Testis (tissue), 3 donors: ENCODE results near the gene WDR4. TPM values are rescaled to one million over a fixed set of nuclear protein-coding genes. Genes with fewer than 3 reads are reported as not detected.

Experiments
- DNase-seq: peaks from one replicate; pipeline ENCODE4 v3.0.0-alpha.2; 2019
- H3K27ac ChIP-seq, 2 donors: fragments of 200-600 bp; sonication (generic); one replicate each; pipeline ENCODE4 v1.5.1; 2019
- H3K27me3 ChIP-seq: fragments of 200-600 bp; sonication (generic); one replicate; pipeline ENCODE4 v1.5.1; 2019
- H3K36me3 ChIP-seq: fragments of 200-600 bp; sonication (generic); one replicate; pipeline ENCODE4 v1.5.1; 2017; ENCODE audit warnings: low read depth; ENCODE audit errors: missing control alignments
- H3K4me1 ChIP-seq: fragments of 200-600 bp; sonication (generic); one replicate; pipeline ENCODE4 v1.5.1; 2019
- H3K4me3 ChIP-seq, 2 donors: fragments of 200-600 bp; sonication (generic); one replicate each; pipeline ENCODE4 v1.5.1; 2017 to 2019
- H3K9me3 ChIP-seq: fragments of 200-600 bp; sonication (generic); one replicate; pipeline ENCODE4 v1.5.1; 2017
- POLR2A ChIP-seq: fragments of 450-650 bp; IDR thresholded peaks from one replicate; pipeline ENCODE4 v1.6.1; 2017; ENCODE audit warnings: antibody characterized with exemption, mild to moderate bottlenecking, moderate library complexity
- WGBS, 2 donors: methylation state at CpG; one replicate each; pipeline ENCODE4 v1.1.5; 2018; 5-methylcytosine and 5-hydroxymethylcytosine counted together
- intact Hi-C: fragments of 100-400 bp; cut with DNase I; formaldehyde crosslinking; loops from one replicate; pipeline ENCODE4 v1.15.1; 2023; ENCODE audit warnings: low total_unique reads
- polyA plus RNA-seq: library from polyadenylated mRNA; stranded (reverse); fragments of 350-450 nt; fragmentation: Illumina TruSeq; extraction: RNeasy Lipid Tissue Mini Kit (QIAGEN cat#74804); gene quantifications from one replicate; pipeline ENCODE4 v1.2.3, GENCODE V29; 2014; ENCODE audit warnings: low read depth, low replicate concordance; ENCODE audit not compliant: insufficient read depth
- total RNA-seq, 2 donors: library from RNA; depleted of rRNA; stranded (reverse); fragments of >200 nt; gene quantifications; one replicate each; pipeline ENCODE4 v1.2.3, GENCODE V29; 2016
- TF ChIP-seq, protein P1 (sequence below), 3 experiments: fragments of 450-650 bp in 2 of 3; fragments of 200-600 bp in 1 of 3; sonication (generic) in 1 of 3; IDR thresholded peaks; one replicate each; pipeline ENCODE4 v1.5.1; 2016 to 2019; ENCODE audit warnings: antibody characterized with exemption in 3 of 3, mild to moderate bottlenecking in 2 of 3, moderate library complexity in 1 of 3

The WDR4 gene
- total and polyA plus RNA-seq, 3 donors from 2014 or later: 14.2 to 24.9 (median 24.8) TPM

DNA sequence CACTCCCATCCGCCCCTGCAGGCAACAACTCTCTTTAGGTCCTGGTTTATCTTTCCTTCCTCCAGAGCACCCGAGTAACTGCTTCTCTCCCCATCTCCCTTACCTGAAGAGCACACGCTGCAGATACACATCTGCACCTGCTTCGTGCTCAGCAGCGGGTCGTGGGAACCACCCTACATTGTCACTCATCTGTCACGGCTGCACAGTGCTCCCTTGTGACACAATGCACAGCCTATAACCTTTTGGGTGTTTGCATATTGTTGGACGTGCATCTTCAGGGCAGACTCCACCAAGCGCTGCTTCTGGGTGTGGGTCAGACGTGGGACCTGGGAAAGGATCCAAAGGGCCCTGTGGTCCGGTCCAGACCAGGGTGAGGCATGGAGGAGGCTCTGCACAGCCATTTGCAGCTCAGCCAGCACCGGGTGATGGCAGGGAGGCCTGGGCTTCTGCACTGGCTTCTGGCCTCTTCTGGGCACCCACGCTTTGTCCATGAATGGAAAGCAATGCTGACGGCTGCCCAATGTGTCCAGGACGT is 42.5 kb downstream of the WDR4 start:
- Histone ChIP-seq H3K27ac (no peak overlapping the region), H3K27me3 (no peaks in the 10 kb centered on the region), H3K36me3 (no peaks in the 10 kb centered on the region), H3K4me3 (no peak overlapping the region), H3K9me3 (no peaks in the 10 kb centered on the region), H3K4me1 (peaks cover 7% of the 10 kb centered on the region)
- DNase-seq: no peak
- no peak for TF ChIP-seq POLR2A
- TF ChIP-seq, protein P1, sequence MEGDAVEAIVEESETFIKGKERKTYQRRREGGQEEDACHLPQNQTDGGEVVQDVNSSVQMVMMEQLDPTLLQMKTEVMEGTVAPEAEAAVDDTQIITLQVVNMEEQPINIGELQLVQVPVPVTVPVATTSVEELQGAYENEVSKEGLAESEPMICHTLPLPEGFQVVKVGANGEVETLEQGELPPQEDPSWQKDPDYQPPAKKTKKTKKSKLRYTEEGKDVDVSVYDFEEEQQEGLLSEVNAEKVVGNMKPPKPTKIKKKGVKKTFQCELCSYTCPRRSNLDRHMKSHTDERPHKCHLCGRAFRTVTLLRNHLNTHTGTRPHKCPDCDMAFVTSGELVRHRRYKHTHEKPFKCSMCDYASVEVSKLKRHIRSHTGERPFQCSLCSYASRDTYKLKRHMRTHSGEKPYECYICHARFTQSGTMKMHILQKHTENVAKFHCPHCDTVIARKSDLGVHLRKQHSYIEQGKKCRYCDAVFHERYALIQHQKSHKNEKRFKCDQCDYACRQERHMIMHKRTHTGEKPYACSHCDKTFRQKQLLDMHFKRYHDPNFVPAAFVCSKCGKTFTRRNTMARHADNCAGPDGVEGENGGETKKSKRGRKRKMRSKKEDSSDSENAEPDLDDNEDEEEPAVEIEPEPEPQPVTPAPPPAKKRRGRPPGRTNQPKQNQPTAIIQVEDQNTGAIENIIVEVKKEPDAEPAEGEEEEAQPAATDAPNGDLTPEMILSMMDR (IDR thresholded peaks at IDR 0.05): no peak
- 71 to 81% methylated on average over 10 to 15 of the region's 15 CpGs for whole genome bisulfite sequencing, 2 donors
- intact Hi-C loops: no loop called here

DNA sequence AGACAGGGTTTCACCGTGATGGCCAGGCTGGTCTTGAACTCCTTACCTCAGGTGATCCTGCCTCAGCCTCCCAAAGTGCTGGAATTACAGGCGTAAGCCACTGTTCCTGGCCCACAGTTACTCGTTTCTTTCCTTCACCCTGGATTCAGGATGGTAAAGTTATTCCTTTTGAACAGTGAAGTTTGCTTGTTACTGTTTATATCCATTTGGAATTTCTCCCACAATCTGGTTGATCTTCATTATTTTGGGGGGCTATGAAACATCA is 43.0 kb downstream of the WDR4 start:
- WGBS, 2 donors: 87 to 94% methylated on average over 3 of the region's 3 CpGs
- Histone ChIP-seq H3K27ac (no peak overlapping the region), H3K27me3 (no peaks in the 10 kb centered on the region), H3K4me3 (no peak overlapping the region), H3K36me3 (no peaks in the 10 kb centered on the region), H3K9me3 (no peaks in the 10 kb centered on the region), H3K4me1 (peaks cover 7% of the 10 kb centered on the region)
- TF ChIP-seq, protein P1 (IDR thresholded peaks at IDR 0.05): no peak
- intact Hi-C loops: no loop called here
- DNase-seq: no peak

DNA sequence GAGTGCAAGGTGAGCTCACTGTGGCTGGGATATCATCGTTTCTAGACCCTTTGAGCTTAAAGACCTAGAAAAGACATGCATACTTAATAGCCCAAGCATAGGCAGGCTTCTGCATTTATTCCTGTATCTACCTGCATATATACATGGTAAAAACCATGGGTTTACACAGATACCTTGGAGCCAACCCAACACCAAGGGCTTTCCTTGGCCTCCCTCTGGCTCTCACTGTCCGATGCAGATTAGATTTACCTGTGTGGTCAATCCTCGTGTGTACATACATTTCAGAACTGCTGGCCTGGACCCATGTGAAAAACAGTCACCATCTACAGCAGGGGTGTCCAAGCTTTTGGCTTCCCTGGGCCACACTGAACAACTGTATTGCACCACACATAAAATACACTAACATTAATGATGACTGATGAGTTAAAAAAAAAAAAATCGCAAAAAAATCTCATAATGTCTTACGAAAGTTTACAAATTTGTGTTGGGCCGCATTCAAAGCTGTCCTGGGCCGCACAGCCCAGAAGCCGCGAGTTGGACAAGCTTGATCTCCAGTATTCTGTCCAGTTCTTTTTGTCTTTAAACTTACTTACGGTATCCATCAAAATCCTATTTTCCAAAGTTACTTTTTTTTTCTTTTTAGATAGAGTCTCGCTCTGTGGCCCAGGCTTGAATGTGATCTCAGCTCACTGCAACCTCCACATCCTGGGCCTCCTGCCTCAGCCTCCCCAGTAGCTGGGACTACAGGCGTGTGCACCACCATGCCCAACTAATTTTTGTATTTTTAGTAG is 43.5 kb downstream of the WDR4 start:
- WGBS, 2 donors: 86 to 87% methylated on average over 12 of the region's 12 CpGs
- no peaks in the 10 kb centered on the region for H3K9me3 ChIP-seq
- DNase-seq: no peak

DNA sequence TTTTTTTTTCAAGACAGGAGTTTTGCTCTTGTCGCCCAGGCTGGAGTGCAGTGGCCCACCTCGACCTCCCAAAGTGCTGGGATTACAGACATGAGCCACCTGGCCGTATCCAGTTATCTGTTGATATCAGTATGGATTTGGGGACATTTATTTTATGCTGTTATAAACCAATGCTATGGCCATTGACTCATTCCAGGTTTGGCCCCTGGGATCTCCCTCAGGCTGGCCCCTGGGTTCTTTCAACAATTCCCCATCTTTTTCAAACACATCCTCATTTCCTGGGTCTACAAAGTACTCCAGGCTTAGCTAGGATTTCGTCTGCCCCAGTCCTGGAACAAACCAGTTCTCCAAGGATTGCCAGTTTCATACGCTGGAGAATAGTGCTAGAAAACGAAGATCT is 44.1 kb downstream of the WDR4 start:
- no peaks in the 10 kb centered on the region for H3K36me3 ChIP-seq
- 89 to 92% methylated on average over 6 of the region's 6 CpGs for WGBS, 2 donors
- intact Hi-C loops: no loop called here
- no peak for TF ChIP-seq POLR2A
- TF ChIP-seq, protein P1 (IDR thresholded peaks at IDR 0.05): no peak
- H3K4me1 ChIP-seq: peaks cover 7% of the 10 kb centered on the region
- no peak overlapping the region for H3K27ac ChIP-seq
- no peak overlapping the region for H3K4me3 ChIP-seq
- H3K9me3 ChIP-seq: no peaks in the 10 kb centered on the region
- DNase-seq: no peak
- H3K27me3 ChIP-seq: no peaks in the 10 kb centered on the region

More for the DNA sequence above, 43.5 kb downstream of the WDR4 start:
- TF ChIP-seq POLR2A: no peak
- TF ChIP-seq, protein P1 (IDR thresholded peaks at IDR 0.05): no peak
- H3K27me3 ChIP-seq: no peaks in the 10 kb centered on the region
- intact Hi-C loops: no loop called here
- H3K4me3 ChIP-seq: no peak overlapping the region
- no peaks in the 10 kb centered on the region for H3K36me3 ChIP-seq
- peaks cover 7% of the 10 kb centered on the region for H3K4me1 ChIP-seq
- no peak overlapping the region for H3K27ac ChIP-seq

DNA sequence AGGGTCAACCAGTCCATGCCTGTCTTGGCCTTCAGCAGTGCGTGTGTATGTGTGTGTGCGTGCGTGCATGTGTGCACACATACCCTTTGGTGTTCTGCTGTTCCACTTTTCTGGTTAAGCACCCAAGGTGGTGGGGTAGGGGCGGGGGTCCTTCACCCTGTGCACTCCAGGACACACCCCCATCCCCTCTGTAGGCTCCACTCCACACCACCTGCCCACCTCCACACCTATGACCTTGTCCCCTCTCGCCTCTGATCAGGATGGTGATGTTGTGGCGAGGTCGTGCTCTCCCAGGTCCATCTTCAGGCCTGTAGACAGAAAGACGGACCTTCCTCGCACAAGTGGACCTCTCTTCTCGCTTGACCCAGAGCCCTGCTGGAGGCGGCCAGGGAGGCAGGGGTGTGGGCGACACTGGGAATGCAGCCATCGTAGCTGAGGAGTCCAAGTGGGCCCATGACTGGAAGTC is 44.6 kb downstream of the WDR4 start:
- TF ChIP-seq, protein P1 (IDR thresholded peaks at IDR 0.05): no peak
- TF ChIP-seq POLR2A: no peak
- 92 to 94% methylated on average over 10 to 13 of the region's 13 CpGs for WGBS, 2 donors
- no peak for DNase-seq
- no peaks in the 10 kb centered on the region for H3K9me3 ChIP-seq
- peaks cover 7% of the 10 kb centered on the region for H3K4me1 ChIP-seq
- no peak overlapping the region for H3K4me3 ChIP-seq
- intact Hi-C loops: no loop called here
- no peaks in the 10 kb centered on the region for H3K27me3 ChIP-seq
- no peaks in the 10 kb centered on the region for H3K36me3 ChIP-seq
- no peak overlapping the region for H3K27ac ChIP-seq
